Tibial nerve (tissue), 3 donors: ENCODE data around the gene ZBTB1.

ENCODE experiments used
- CTCF ChIP-seq, 5 experiments: fragments of 200-600 bp in 3 of 5; fragments of 450-650 bp in 2 of 5; sonication (generic) in 3 of 5; IDR thresholded peaks; one replicate each; pipeline ENCODE4 v1.5.1; 2016 to 2019; ENCODE audit warnings: antibody characterized with exemption in 5 of 5, mild to moderate bottlenecking in 3 of 5, moderate library complexity in 2 of 5
- POLR2A ChIP-seq, 2 donors: fragments of 450-650 bp; IDR thresholded peaks; one replicate each; pipeline ENCODE4 v1.6.1; 2017; ENCODE audit warnings: antibody characterized with exemption in 2 of 2, mild to moderate bottlenecking in 2 of 2, moderate library complexity in 2 of 2

- no peak for TF ChIP-seq CTCF (IDR thresholded peaks at IDR 0.05)
- TF ChIP-seq POLR2A (IDR thresholded peaks at IDR 0.05): no peak
Measured at GRCh38 chr14:64474698-64475097, 29.9 kb upstream of the ZBTB1 start.
